AG04449 (cell line): ENCODE results near the gene VPS11.

Experiments
- CTCF ChIA-PET: fragments of 350-600 bp; formaldehyde crosslinking; extraction: SDS; loops from one replicate; lab custom pipeline; 2021; ENCODE audit warnings: antibody characterized with exemption; lab: Yijun Ruan, JAX
- POLR2A ChIA-PET: fragments of 400-600, 350-600 bp; formaldehyde crosslinking; extraction: SDS; loops from one replicate; lab custom pipeline; 2020; ENCODE audit warnings: antibody characterized with exemption, inconsistent platforms; lab: Yijun Ruan, JAX
- DNase-seq: peaks from one replicate; pipeline ENCODE4 v3.0.0-alpha.2; 2010; ENCODE audit warnings: low read depth, low spot score
- H3K4me3 ChIP-seq: 2 replicates; pipeline ENCODE4 v1.5.1; 2011; ENCODE audit warnings: low read depth, mild to moderate bottlenecking, control low read depth, low read length
- CTCF ChIP-seq: IDR thresholded peaks from one replicate; pipeline ENCODE4 v1.5.1; 2011; ENCODE audit warnings: mild to moderate bottlenecking, moderate library complexity, low read length, control low read depth, inconsistent platforms; ENCODE audit not compliant: insufficient read depth; ENCODE audit errors: missing control alignments

Gene VPS11

GRCh38 chr11:119067371-119068222, at the start of gene VPS11:
TSS of gene VPS11 (plus strand) at chr11:119067818. CDS start at chr11:119067824, 6 bp downstream.
- peak; percentile 77 for DNase-seq
- H3K4me3 ChIP-seq: peak within 1 kb of the TSS; percentile 92
- CTCF ChIA-PET: interaction anchor here (0.8 to 2.0 kb wide), 13 partner anchors 10 to 270 kb away, joined by 3 to 9 read pairs (median 4); partner anchors contain the start of genes DPAGT1 and HMBS
- POLR2A ChIA-PET: interaction anchor here (0.6 to 1.8 kb wide), 11 partner anchors 9 to 49 kb away, joined by 3 to 15 read pairs (median 4); partner anchors contain the start of genes C2CD2L, DPAGT1, HMBS and HYOU1
- no peak for TF ChIP-seq CTCF

- ChIA-PET POLR2A (interaction anchor here (0.6 to 1.4 kb wide), 3 partner anchors 13 to 49 kb away, joined by 3 to 4 read pairs (median 3); partner anchors contain the start of gene VPS11), CTCF (interaction anchor here (1.0 to 8.5 kb wide), 5 partner anchors 9 to 289 kb away, joined by 3 to 54 read pairs (median 3); partner anchors contain the start of gene SLC37A4)
- no peak for TF ChIP-seq CTCF
- DNase-seq: peak; percentile 75
- H3K4me3 ChIP-seq: peak within 1 kb of the TSS; percentile 94
Measured at GRCh38 chr11:119018074-119018938, 49.3 kb upstream of the VPS11 start, which contains the start of the genes RPS25 and TRAPPC4. TSS of gene RPS25 (minus strand) at chr11:119018343. CDS start at chr11:119018284, 59 bp downstream. TSS of gene TRAPPC4 (plus strand) at chr11:119018766. CDS start at chr11:119018796, 30 bp downstream.

GRCh38 chr11:119019996-119020395, 47.6 kb upstream of the VPS11 start:
- no peak for TF ChIP-seq CTCF
- no peak for DNase-seq
- H3K4me3 ChIP-seq: peak overlapping the region; percentile 94
- ChIA-PET CTCF (interaction anchor here (0.8 to 8.5 kb wide), 4 partner anchors 8 to 23 kb away, joined by 3 to 54 read pairs (median 6); partner anchors contain the start of gene SLC37A4), POLR2A (no interaction called here)

- ChIA-PET CTCF (interaction anchor here (8.5 kb wide), 1 partner anchor 10 kb away, joined by 54 read pairs; the partner anchor contains the start of gene SLC37A4), POLR2A (no interaction called here)
- no peak overlapping the region for H3K4me3 ChIP-seq
- no peak for TF ChIP-seq CTCF
- DNase-seq: no peak
Measured at GRCh38 chr11:119021631-119022030, 46.0 kb upstream of the VPS11 start.

- no peak for DNase-seq
- POLR2A ChIA-PET: no interaction called here
Measured at GRCh38 chr11:119023741-119024140, 43.9 kb upstream of the VPS11 start.

More at GRCh38 chr11:119023741-119024140, 43.9 kb upstream of the VPS11 start:
- no peak overlapping the region for H3K4me3 ChIP-seq
- CTCF ChIA-PET: interaction anchor here (1.1 to 8.5 kb wide), 2 partner anchors 8 kb away, joined by 3 to 54 read pairs; partner anchors contain the start of gene SLC37A4
- TF ChIP-seq CTCF: no peak
